ENCODE results near the gene FAM3D.

The FAM3D gene

GRCh38 chr3:58635371-58636285, 30.9 kb downstream of the FAM3D start:
- Mint-ChIP-seq H3K27ac (no peak overlapping the region), H3K9me3 (no peaks in the 10 kb centered on the region), H3K4me3 (no peak overlapping the region), H3K36me3 (ENCODE audit: low read depth) (no peaks in the 10 kb centered on the region), H3K27me3 (peaks cover 2% of the 10 kb centered on the region), H3K4me1 (ENCODE audit: low read depth) (no peaks in the 10 kb centered on the region)
- intact Hi-C loops (cut with micrococcal nuclease), result no loop called here

GRCh38 chr3:58633157-58633865, 33.3 kb downstream of the FAM3D start:
- H3K9me3 Mint-ChIP-seq, result no peaks in the 10 kb centered on the region
- intact Hi-C loops (cut with micrococcal nuclease), result no loop called here
- H3K27me3 Mint-ChIP-seq, result peaks cover 5% of the 10 kb centered on the region
- H3K27ac Mint-ChIP-seq, result no peak overlapping the region
- H3K4me1 Mint-ChIP-seq (ENCODE audit: low read depth), result no peaks in the 10 kb centered on the region
- H3K36me3 Mint-ChIP-seq (ENCODE audit: low read depth), result no peaks in the 10 kb centered on the region
- H3K4me3 Mint-ChIP-seq, result no peak overlapping the region

- no peak overlapping the region for H3K4me3 Mint-ChIP-seq
- H3K9me3 Mint-ChIP-seq, result no peaks in the 10 kb centered on the region
- no peaks in the 10 kb centered on the region for H3K36me3 Mint-ChIP-seq (ENCODE audit: low read depth)
- intact Hi-C loops (cut with micrococcal nuclease), result no loop called here
- H3K27ac Mint-ChIP-seq, result no peak overlapping the region
- H3K4me1 Mint-ChIP-seq (ENCODE audit: low read depth), result no peaks in the 10 kb centered on the region
- peaks cover 5% of the 10 kb centered on the region for H3K27me3 Mint-ChIP-seq
Observed at GRCh38 chr3:58631742-58632141, 34.8 kb downstream of the FAM3D start.

GRCh38 chr3:58630710-58631092, 35.9 kb downstream of the FAM3D start:
- Mint-ChIP-seq H3K4me1 (ENCODE audit: low read depth) (no peaks in the 10 kb centered on the region), H3K4me3 (no peak overlapping the region), H3K9me3 (no peaks in the 10 kb centered on the region), H3K27ac (no peak overlapping the region), H3K27me3 (peaks cover 5% of the 10 kb centered on the region), H3K36me3 (ENCODE audit: low read depth) (no peaks in the 10 kb centered on the region)
- intact Hi-C loops (cut with micrococcal nuclease), result loop anchor here (1.0 kb wide), 1 partner anchor 62 kb away; no protein-coding TSS in a partner anchor

GRCh38 chr3:58630076-58630709, 36.4 kb downstream of the FAM3D start:
- H3K27ac Mint-ChIP-seq, result no peak overlapping the region
- H3K36me3 Mint-ChIP-seq (ENCODE audit: low read depth), result no peaks in the 10 kb centered on the region
- H3K4me3 Mint-ChIP-seq, result no peak overlapping the region
- H3K27me3 Mint-ChIP-seq, result peaks cover 5% of the 10 kb centered on the region
- no peaks in the 10 kb centered on the region for H3K9me3 Mint-ChIP-seq
- intact Hi-C loops (cut with micrococcal nuclease), result loop anchor here (1.0 kb wide), 1 partner anchor 62 kb away; no protein-coding TSS in a partner anchor
- no peaks in the 10 kb centered on the region for H3K4me1 Mint-ChIP-seq (ENCODE audit: low read depth)

- no peaks in the 10 kb centered on the region for H3K9me3 Mint-ChIP-seq
- no peaks in the 10 kb centered on the region for H3K36me3 Mint-ChIP-seq (ENCODE audit: low read depth)
- intact Hi-C loops (cut with micrococcal nuclease), result loop anchor here (1.0 kb wide), 1 partner anchor 61 kb away; no protein-coding TSS in a partner anchor
- H3K4me1 Mint-ChIP-seq (ENCODE audit: low read depth), result no peaks in the 10 kb centered on the region
- no peak overlapping the region for H3K4me3 Mint-ChIP-seq
- no peak overlapping the region for H3K27ac Mint-ChIP-seq
- H3K27me3 Mint-ChIP-seq, result peaks cover 5% of the 10 kb centered on the region
Observed at GRCh38 chr3:58629629-58630028, 36.9 kb downstream of the FAM3D start.

GRCh38 chr3:58628823-58629562, 37.6 kb downstream of the FAM3D start:
- intact Hi-C loops (cut with micrococcal nuclease), result no loop called here
- Mint-ChIP-seq H3K9me3 (no peaks in the 10 kb centered on the region), H3K36me3 (ENCODE audit: low read depth) (no peaks in the 10 kb centered on the region), H3K27me3 (peaks cover 5% of the 10 kb centered on the region), H3K4me1 (ENCODE audit: low read depth) (no peaks in the 10 kb centered on the region), H3K27ac (no peak overlapping the region), H3K4me3 (no peak overlapping the region)

GRCh38 chr3:58627941-58628340, 38.6 kb downstream of the FAM3D start:
- intact Hi-C loops (cut with micrococcal nuclease), result no loop called here
- Mint-ChIP-seq H3K36me3 (ENCODE audit: low read depth) (no peaks in the 10 kb centered on the region), H3K9me3 (no peaks in the 10 kb centered on the region), H3K27ac (no peak overlapping the region), H3K4me1 (ENCODE audit: low read depth) (no peaks in the 10 kb centered on the region), H3K27me3 (peaks cover 5% of the 10 kb centered on the region), H3K4me3 (no peak overlapping the region)

GRCh38 chr3:58627570-58627885, 39.0 kb downstream of the FAM3D start:
- Mint-ChIP-seq H3K4me1 (ENCODE audit: low read depth) (no peaks in the 10 kb centered on the region), H3K36me3 (ENCODE audit: low read depth) (no peaks in the 10 kb centered on the region), H3K27me3 (peaks cover 5% of the 10 kb centered on the region), H3K9me3 (no peaks in the 10 kb centered on the region), H3K4me3 (no peak overlapping the region), H3K27ac (no peak overlapping the region)
- intact Hi-C loops (cut with micrococcal nuclease), result no loop called here

- no peaks in the 10 kb centered on the region for H3K9me3 Mint-ChIP-seq
- no peak overlapping the region for H3K4me3 Mint-ChIP-seq
- H3K36me3 Mint-ChIP-seq (ENCODE audit: low read depth), result no peaks in the 10 kb centered on the region
- peaks cover 5% of the 10 kb centered on the region for H3K27me3 Mint-ChIP-seq
- H3K27ac Mint-ChIP-seq, result no peak overlapping the region
- intact Hi-C loops (cut with micrococcal nuclease), result no loop called here
- no peaks in the 10 kb centered on the region for H3K4me1 Mint-ChIP-seq (ENCODE audit: low read depth)
Observed at GRCh38 chr3:58626841-58627569, 39.6 kb downstream of the FAM3D start.

- intact Hi-C loops (cut with micrococcal nuclease), result no loop called here
- H3K4me3 Mint-ChIP-seq, result no peak overlapping the region
- H3K27me3 Mint-ChIP-seq, result no peaks in the 10 kb centered on the region
- no peaks in the 10 kb centered on the region for H3K36me3 Mint-ChIP-seq (ENCODE audit: low read depth)
- no peak overlapping the region for H3K27ac Mint-ChIP-seq
- no peaks in the 10 kb centered on the region for H3K4me1 Mint-ChIP-seq (ENCODE audit: low read depth)
- H3K9me3 Mint-ChIP-seq, result no peaks in the 10 kb centered on the region
Observed at GRCh38 chr3:58625196-58625824, 41.3 kb downstream of the FAM3D start.

- Mint-ChIP-seq H3K27me3 (no peaks in the 10 kb centered on the region), H3K4me3 (no peak overlapping the region), H3K36me3 (ENCODE audit: low read depth) (no peaks in the 10 kb centered on the region), H3K9me3 (no peaks in the 10 kb centered on the region), H3K4me1 (ENCODE audit: low read depth) (no peaks in the 10 kb centered on the region), H3K27ac (no peak overlapping the region)
- intact Hi-C loops (cut with micrococcal nuclease), result no loop called here
Observed at GRCh38 chr3:58624550-58624949, 42.0 kb downstream of the FAM3D start.

- Mint-ChIP-seq H3K9me3 (no peaks in the 10 kb centered on the region), H3K4me3 (no peak overlapping the region), H3K27ac (no peak overlapping the region), H3K4me1 (ENCODE audit: low read depth) (no peaks in the 10 kb centered on the region), H3K27me3 (no peaks in the 10 kb centered on the region), H3K36me3 (ENCODE audit: low read depth) (no peaks in the 10 kb centered on the region)
- intact Hi-C loops (cut with micrococcal nuclease), result no loop called here
Observed at GRCh38 chr3:58623961-58624360, 42.6 kb downstream of the FAM3D start.
